Measurements from ENCODE around the gene TAS2R41. TPM values are rescaled to one million over a fixed set of nuclear protein-coding genes. Genes with fewer than 3 reads are reported as not detected.

TAS2R41 gene
- total RNA-seq, 1 donor from 2014 or later = not detected

DNA sequence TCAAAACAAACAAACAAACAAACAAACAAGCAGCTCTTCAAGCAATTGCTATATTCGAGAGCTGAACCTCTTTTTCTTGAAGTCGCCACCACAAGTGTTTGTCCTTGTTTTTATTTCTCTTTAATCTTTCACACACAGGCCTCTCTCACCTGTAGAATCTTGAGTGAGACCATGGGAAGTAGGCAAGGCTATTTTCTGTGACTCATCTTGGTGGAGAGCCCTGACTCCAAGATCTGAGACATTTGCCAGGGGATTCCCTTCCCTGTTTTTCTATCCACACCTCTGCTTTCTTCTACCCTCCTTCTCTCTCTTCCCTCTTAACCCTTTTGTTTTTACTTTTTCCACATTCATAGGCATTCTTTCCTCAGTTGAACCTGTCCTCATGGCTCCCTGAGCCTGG is 42.4 kb upstream of the TAS2R41 start:
- DNase-seq (ENCODE audit: low read depth) = no peak
- Histone ChIP-seq H3K27me3 (ENCODE audit: control insufficient read depth, insufficient read depth, low read length) (no peaks in the 10 kb centered on the region), H3K4me3 (ENCODE audit: low read depth, low read length) (no peak overlapping the region), H3K36me3 (ENCODE audit: control insufficient read depth, insufficient read depth, low read length) (no peaks in the 10 kb centered on the region)
- TF ChIP-seq, protein P1, sequence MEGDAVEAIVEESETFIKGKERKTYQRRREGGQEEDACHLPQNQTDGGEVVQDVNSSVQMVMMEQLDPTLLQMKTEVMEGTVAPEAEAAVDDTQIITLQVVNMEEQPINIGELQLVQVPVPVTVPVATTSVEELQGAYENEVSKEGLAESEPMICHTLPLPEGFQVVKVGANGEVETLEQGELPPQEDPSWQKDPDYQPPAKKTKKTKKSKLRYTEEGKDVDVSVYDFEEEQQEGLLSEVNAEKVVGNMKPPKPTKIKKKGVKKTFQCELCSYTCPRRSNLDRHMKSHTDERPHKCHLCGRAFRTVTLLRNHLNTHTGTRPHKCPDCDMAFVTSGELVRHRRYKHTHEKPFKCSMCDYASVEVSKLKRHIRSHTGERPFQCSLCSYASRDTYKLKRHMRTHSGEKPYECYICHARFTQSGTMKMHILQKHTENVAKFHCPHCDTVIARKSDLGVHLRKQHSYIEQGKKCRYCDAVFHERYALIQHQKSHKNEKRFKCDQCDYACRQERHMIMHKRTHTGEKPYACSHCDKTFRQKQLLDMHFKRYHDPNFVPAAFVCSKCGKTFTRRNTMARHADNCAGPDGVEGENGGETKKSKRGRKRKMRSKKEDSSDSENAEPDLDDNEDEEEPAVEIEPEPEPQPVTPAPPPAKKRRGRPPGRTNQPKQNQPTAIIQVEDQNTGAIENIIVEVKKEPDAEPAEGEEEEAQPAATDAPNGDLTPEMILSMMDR (IDR thresholded peaks at IDR 0.05; ENCODE audit: insufficient read depth, low read length, poor library complexity, severe bottlenecking) = no peak

DNA sequence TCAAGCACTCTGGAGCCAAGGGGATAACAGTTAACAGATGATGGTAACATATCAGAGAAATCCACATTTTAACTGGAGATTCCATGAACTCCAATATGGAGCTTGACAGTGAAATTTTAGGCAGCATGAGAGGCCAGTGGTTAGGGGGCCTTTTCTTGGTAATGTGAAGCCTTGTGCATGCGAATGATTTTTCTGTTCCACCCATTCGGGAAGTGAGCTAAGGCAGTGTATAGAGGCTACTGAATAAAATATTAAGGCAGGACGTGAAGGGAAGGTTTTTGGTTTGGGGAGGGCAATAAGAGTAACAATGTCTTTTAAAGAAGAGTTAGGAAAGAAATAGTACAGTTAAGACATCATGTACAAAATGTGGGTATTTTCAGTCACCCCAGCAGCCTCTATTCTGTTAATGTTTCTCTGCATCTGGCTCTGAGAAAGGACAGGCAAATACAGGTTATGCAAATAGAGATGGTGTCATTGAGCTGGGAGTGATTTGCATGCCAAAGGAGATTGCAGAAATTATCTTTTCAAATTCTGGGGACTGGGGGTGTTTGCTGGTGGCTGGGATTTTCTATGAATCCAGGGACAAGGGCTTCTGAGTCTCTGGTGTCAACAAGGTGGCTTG is 41.2 kb upstream of the TAS2R41 start:
- H3K4me3 ChIP-seq (ENCODE audit: low read depth, low read length) = no peak overlapping the region
- TF ChIP-seq, protein P1 (IDR thresholded peaks at IDR 0.05; ENCODE audit: insufficient read depth, low read length, poor library complexity, severe bottlenecking) = no peak
- no peak for DNase-seq (ENCODE audit: low read depth)

DNA sequence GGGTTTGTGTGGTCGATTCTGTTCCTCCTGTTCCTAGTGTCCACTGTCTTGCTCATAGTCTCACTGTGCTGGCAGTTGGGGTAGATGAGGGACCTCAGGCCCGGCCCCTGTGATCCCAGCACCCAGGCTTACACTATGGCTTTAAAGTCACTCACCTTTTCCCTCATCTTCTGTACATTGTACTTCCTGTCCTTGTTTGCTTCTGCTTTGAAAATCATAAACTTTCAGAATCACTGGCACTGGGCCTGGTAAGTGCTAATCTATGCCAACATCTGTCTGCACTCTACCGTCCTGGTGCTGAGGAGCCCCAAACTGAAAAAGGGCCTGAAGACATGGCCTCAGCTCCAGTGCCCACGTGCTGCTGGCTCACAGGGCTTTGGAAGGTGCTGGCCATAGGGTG is 40.1 kb upstream of the TAS2R41 start:
- Histone ChIP-seq H3K27me3 (ENCODE audit: control insufficient read depth, insufficient read depth, low read length) (no peaks in the 10 kb centered on the region), H3K36me3 (ENCODE audit: control insufficient read depth, insufficient read depth, low read length) (no peaks in the 10 kb centered on the region), H3K4me3 (ENCODE audit: low read depth, low read length) (no peak overlapping the region)
- DNase-seq (ENCODE audit: low read depth) = no peak
- TF ChIP-seq, protein P1 (IDR thresholded peaks at IDR 0.05; ENCODE audit: insufficient read depth, low read length, poor library complexity, severe bottlenecking) = no peak

More for the DNA sequence above, 41.2 kb upstream of the TAS2R41 start:
- Histone ChIP-seq H3K36me3 (ENCODE audit: control insufficient read depth, insufficient read depth, low read length) (no peaks in the 10 kb centered on the region), H3K27me3 (ENCODE audit: control insufficient read depth, insufficient read depth, low read length) (no peaks in the 10 kb centered on the region)

DNA sequence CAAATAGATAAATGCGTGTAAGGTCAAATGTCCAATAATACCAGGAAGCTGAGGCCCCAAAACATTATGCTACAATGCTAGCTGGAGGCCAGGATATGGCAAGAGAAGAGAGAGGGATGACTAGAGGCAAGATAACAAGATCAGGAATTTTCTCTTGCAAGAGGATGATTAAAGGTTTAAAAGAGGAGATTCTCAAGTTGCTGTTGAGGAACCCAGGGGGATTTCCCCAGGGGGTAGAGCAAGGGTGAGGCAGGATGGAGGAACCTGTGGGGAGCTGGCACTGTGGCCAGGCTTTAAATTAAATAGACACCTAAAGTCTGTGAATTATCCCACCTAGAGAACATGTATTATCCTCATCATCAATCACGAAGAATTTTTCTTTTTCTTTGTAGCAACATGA is 37.8 kb upstream of the TAS2R41 start:
- Histone ChIP-seq H3K36me3 (ENCODE audit: control insufficient read depth, insufficient read depth, low read length) (no peaks in the 10 kb centered on the region), H3K4me3 (ENCODE audit: low read depth, low read length) (no peak overlapping the region), H3K27me3 (ENCODE audit: control insufficient read depth, insufficient read depth, low read length) (no peaks in the 10 kb centered on the region)
- DNase-seq (ENCODE audit: low read depth) = no peak
- TF ChIP-seq, protein P1 (IDR thresholded peaks at IDR 0.05; ENCODE audit: insufficient read depth, low read length, poor library complexity, severe bottlenecking) = no peak

DNA sequence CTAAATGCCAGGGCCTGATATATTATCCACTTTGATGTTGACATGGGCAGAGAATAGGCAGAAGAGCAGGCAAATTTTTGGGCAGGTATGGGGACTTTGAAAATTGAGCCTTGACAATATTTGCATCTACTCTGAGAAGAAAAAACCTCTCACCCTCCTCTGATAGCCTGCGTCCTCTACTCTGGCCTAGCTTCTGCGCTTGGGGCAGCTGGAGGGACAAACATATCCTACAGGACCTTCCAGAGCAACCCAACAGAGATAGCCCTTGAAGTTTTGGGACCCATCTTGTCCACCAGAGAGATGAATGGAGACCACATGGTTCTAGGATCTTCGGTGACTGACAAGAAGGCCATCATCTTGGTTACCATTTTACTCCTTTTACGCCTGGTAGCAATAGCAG is 34.5 kb upstream of the TAS2R41 start, which contains the start of gene TAS2R60:
Gene TAS2R60 (plus strand): TSS at position 301 of the 400 bp plus-strand sequence. CDS start 0 bp downstream, at position 301.
- no peak for DNase-seq (ENCODE audit: low read depth)
- Histone ChIP-seq H3K36me3 (ENCODE audit: control insufficient read depth, insufficient read depth, low read length) (no peaks in the 10 kb centered on the region), H3K4me3 (ENCODE audit: low read depth, low read length) (no peak within 1 kb of the TSS), H3K27me3 (ENCODE audit: control insufficient read depth, insufficient read depth, low read length) (no peaks in the 10 kb centered on the region)
- TF ChIP-seq, protein P1 (IDR thresholded peaks at IDR 0.05; ENCODE audit: insufficient read depth, low read length, poor library complexity, severe bottlenecking) = no peak
